Bronchial epithelial cell (primary cell): Measurements from ENCODE around the gene WNT6. TPM values are rescaled to one million over a fixed set of nuclear protein-coding genes. Genes with fewer than 3 reads are reported as not detected.
A peak's percentile ranks its signal among the peaks of the same experiment; 100 is the strongest.

Source experiments
- DNase-seq: peaks from one replicate; pipeline ENCODE4 v3.0.0-alpha.2; 2010; ENCODE audit warnings: low read depth
- FAIRE-seq: peaks from 2 replicates; lab custom pipeline; 2011; peaks lifted over from hg19 to GRCh38; lab: Jason Lieb, UNC
- H3K27me3 ChIP-seq: 2 replicates; pipeline ENCODE4 v1.5.1; 2011; ENCODE audit warnings: low read length; ENCODE audit not compliant: control insufficient read depth, insufficient read depth
- H3K36me3 ChIP-seq: 2 replicates; pipeline ENCODE4 v1.5.1; 2011; ENCODE audit warnings: low read length; ENCODE audit not compliant: control insufficient read depth, insufficient read depth
- H3K4me3 ChIP-seq: 2 replicates; pipeline ENCODE4 v1.5.1; 2011; ENCODE audit warnings: mild to moderate bottlenecking, low read depth, low read length, control low read depth
- total RNA-seq: library from RNA; depleted of rRNA; stranded (reverse); fragments of >200 nt; gene quantifications from 2 replicates; pipeline ENCODE4 v1.2.1, GENCODE V29; 2014
- TF ChIP-seq, protein P1 (sequence below): IDR thresholded peaks from 2 replicates; pipeline ENCODE4 v1.5.1; 2011; ENCODE audit warnings: mild to moderate bottlenecking, moderate library complexity, low read length, control low read depth, inconsistent platforms; ENCODE audit not compliant: insufficient read depth, severe bottlenecking

Gene WNT6
- not detected in 2 replicates for total RNA-seq

- peak within 1 kb of the TSS; percentile 2 for H3K4me3 ChIP-seq
- FAIRE-seq, result no peak
Observed at GRCh38 chr2:218859556-218859987, at the start of gene WNT6. Gene WNT6, plus strand, starts transcription at chr2:218859805. Its CDS starts 233 bp downstream, at chr2:218860038.

DNA sequence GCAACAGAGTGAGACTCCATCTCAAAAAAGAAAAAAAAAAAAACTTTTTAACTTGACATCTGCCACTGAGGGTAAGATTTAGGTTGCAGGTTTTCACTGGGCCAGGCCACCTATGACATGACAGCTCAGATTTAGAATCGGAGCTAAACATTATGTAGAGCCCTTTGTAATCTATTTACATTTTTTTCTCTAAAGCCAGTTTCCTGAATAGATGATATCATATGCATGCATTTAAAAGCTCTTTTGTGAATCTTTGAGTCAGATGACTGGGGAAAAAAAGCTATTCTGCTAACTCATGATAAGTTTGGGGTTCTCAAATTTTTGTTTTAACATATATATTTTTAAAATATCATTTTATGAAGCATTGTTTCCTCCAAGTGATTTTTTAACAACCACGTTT is 49.3 kb upstream of the WNT6 start:
- DNase-seq (no peak), FAIRE-seq (no peak)
- Histone ChIP-seq H3K4me3 (no peak overlapping the region), H3K27me3 (no peaks in the 10 kb centered on the region), H3K36me3 (no peaks in the 10 kb centered on the region)
- TF ChIP-seq, protein P1, sequence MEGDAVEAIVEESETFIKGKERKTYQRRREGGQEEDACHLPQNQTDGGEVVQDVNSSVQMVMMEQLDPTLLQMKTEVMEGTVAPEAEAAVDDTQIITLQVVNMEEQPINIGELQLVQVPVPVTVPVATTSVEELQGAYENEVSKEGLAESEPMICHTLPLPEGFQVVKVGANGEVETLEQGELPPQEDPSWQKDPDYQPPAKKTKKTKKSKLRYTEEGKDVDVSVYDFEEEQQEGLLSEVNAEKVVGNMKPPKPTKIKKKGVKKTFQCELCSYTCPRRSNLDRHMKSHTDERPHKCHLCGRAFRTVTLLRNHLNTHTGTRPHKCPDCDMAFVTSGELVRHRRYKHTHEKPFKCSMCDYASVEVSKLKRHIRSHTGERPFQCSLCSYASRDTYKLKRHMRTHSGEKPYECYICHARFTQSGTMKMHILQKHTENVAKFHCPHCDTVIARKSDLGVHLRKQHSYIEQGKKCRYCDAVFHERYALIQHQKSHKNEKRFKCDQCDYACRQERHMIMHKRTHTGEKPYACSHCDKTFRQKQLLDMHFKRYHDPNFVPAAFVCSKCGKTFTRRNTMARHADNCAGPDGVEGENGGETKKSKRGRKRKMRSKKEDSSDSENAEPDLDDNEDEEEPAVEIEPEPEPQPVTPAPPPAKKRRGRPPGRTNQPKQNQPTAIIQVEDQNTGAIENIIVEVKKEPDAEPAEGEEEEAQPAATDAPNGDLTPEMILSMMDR, result no peak

More at GRCh38 chr2:218859556-218859987, at the start of gene WNT6:
- H3K36me3 ChIP-seq, result no peaks in the 10 kb centered on the region
- DNase-seq, result no peak
- H3K27me3 ChIP-seq, result peaks cover 49% of the 10 kb centered on the region
- TF ChIP-seq, protein P1, result no peak

- H3K36me3 ChIP-seq, result no peaks in the 10 kb centered on the region
- FAIRE-seq (no peak), DNase-seq (no peak)
- no peaks in the 10 kb centered on the region for H3K27me3 ChIP-seq
- no peak overlapping the region for H3K4me3 ChIP-seq
- TF ChIP-seq, protein P1, result no peak
Observed at GRCh38 chr2:218811382-218811781, 48.2 kb upstream of the WNT6 start.

DNA sequence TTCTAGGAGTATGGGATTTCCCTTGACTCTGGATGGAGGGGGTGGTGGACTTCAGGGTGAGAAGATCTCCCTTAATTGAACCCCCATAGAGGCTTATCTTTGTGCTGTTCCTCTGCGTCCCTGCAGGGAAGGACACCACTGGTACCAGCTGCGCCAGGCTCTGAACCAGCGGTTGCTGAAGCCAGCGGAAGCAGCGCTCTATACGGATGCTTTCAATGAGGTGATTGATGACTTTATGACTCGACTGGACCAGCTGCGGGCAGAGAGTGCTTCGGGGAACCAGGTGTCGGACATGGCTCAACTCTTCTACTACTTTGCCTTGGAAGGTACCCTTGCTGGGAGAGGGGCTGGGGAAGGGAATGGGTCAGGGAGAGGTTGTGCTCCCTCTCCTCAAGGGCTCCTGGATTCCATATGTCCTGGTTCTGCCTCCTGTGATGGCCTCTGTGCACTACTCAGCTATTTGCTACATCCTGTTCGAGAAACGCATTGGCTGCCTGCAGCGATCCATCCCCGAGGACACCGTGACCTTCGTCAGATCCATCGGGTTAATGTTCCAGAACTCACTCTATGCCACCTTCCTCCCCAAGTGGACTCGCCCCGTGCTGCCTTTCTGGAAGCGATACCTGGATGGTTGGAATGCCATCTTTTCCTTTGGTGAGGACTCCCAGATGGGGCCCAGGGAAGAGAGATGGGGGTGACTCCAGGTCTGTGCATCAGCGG is 47.3 kb upstream of the WNT6 start:
- Histone ChIP-seq H3K27me3 (no peaks in the 10 kb centered on the region), H3K36me3 (no peaks in the 10 kb centered on the region), H3K4me3 (no peak overlapping the region)
- TF ChIP-seq, protein P1, result no peak
- no peak for FAIRE-seq
- no peak for DNase-seq

GRCh38 chr2:218812861-218813260 is 46.7 kb upstream of the WNT6 start:
- Histone ChIP-seq H3K4me3 (no peak overlapping the region), H3K36me3 (no peaks in the 10 kb centered on the region), H3K27me3 (no peaks in the 10 kb centered on the region)
- FAIRE-seq (no peak), DNase-seq (no peak)
- TF ChIP-seq, protein P1, result no peak
